Activated naive CD4-positive, alpha-beta T cell treated with anti-CD3 and anti-CD28 coated beads for 36 hours (primary cell): Measurements from ENCODE around the gene NRCAM. TPM values are rescaled to one million over a fixed set of nuclear protein-coding genes. Genes with fewer than 3 reads are reported as not detected.

Experiments
- CTCF ChIA-PET: fragments of 350-600 bp; sonication (Branson Sonifier 250); formaldehyde crosslinking; loops from one replicate; lab custom pipeline; 2021; ENCODE audit warnings: antibody characterized with exemption; lab: Charles Lee
- DNase-seq: peaks from one replicate; pipeline ENCODE4 v3.0.0-alpha.2; 2020
- H3K27ac Mint-ChIP-seq: one replicate; pipeline ENCODE4 v1.8.0; 2021; ENCODE audit warnings: mild to moderate bottlenecking, mixed read lengths
- H3K27me3 Mint-ChIP-seq: one replicate; pipeline ENCODE4 v1.8.0; 2021; ENCODE audit warnings: low read depth, mixed read lengths
- H3K36me3 Mint-ChIP-seq: one replicate; pipeline ENCODE4 v1.8.0; 2021; ENCODE audit warnings: low read depth, mixed read lengths
- H3K4me1 Mint-ChIP-seq: one replicate; pipeline ENCODE4 v1.8.0; 2021; ENCODE audit warnings: low read depth, mixed read lengths
- H3K4me3 Mint-ChIP-seq: one replicate; pipeline ENCODE4 v1.8.0; 2021; ENCODE audit warnings: mild to moderate bottlenecking, moderate library complexity, mixed read lengths
- H3K9me3 Mint-ChIP-seq: one replicate; pipeline ENCODE4 v1.8.0; 2021; ENCODE audit warnings: mixed read lengths
- intact Hi-C: fragments of 100-400 bp; cut with micrococcal nuclease; formaldehyde crosslinking; loops from one replicate; pipeline ENCODE4 v1.15.1; 2023
- total RNA-seq, 2 experiments: library from RNA; stranded (reverse); gene quantifications; one replicate each; pipeline ENCODE4 v1.2.3, GENCODE V29; 2021

Gene NRCAM
- total RNA-seq, 2 experiments from 2014 or later, result 0.81 to 1.0 TPM

DNA sequence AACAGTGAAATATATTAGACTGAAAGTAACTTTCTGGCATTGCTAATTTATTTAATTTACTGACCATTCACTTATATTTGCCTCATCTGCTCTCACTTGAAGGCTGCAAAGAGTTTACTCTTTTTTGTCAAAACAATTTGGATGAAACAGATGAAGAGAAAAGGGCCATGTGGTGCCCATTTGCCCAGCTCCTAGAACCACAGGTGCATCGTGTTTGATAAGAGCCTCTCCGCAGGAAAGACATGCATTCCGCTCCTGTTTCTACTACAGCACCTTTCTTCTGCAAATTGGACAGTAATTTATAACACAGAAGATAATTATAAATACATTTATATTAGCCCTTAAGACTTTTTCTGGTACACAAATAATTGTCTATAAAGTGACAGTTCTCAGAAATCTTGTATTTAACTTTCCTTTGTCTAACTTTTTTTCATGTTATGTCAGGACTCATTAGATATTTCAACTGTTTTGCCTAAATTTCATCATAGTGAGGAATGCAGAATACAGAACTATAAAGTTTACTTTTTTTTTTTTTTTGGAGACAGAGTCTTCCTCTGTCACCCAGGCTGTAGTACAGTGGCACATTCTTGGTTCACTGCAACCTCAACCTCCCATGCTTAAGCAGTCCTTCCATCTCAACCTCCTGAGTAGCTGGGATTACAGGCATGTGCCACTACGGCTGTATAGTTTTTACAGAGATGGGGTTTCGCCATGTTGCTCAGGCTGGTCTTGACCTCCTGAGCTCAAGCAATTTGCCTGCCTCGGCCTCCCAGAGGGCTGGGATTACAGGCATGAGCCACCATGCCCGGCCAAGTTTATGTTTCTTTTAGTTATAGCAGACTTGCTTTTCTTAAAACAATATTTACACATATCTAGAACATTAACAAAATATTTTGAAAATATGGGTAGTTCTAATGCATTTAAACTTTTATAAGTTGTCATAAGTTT lies 326.9 kb downstream of the NRCAM start:
- Mint-ChIP-seq H3K27ac (no peak overlapping the region), H3K27me3 (no peaks in the 10 kb centered on the region), H3K4me1 (no peaks in the 10 kb centered on the region), H3K36me3 (no peaks in the 10 kb centered on the region), H3K9me3 (no peaks in the 10 kb centered on the region), H3K4me3 (no peak overlapping the region)
- CTCF ChIA-PET, result no interaction called here
- intact Hi-C loops, result no loop called here
- no peak for DNase-seq

DNA sequence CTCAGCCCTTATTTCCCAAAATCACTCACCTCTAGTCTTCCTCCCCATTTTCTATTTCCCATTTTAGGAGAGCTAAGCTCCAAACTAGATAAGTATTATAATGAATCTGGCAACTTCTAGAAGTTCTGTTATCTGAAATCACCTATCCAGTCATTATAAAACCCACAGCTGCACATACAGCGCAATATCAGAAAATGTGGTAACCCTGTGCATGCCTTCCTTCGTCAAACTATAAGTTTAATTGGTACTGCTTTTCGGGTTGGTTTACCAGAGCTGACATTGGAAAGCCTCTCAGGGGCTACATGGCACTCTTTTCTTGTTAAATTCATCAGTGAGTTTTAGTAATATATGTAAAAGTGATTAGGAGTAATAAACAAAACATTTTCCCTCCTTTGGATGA lies 327.7 kb downstream of the NRCAM start:
- CTCF ChIA-PET, result interaction anchor here (1.3 kb wide), 1 partner anchor 17 kb away, joined by 5 read pairs; no protein-coding TSS in a partner anchor
- Mint-ChIP-seq H3K4me1 (no peaks in the 10 kb centered on the region), H3K4me3 (no peak overlapping the region), H3K9me3 (no peaks in the 10 kb centered on the region), H3K36me3 (no peaks in the 10 kb centered on the region), H3K27ac (no peak overlapping the region), H3K27me3 (no peaks in the 10 kb centered on the region)
- DNase-seq, result no peak
- intact Hi-C loops, result no loop called here

DNA sequence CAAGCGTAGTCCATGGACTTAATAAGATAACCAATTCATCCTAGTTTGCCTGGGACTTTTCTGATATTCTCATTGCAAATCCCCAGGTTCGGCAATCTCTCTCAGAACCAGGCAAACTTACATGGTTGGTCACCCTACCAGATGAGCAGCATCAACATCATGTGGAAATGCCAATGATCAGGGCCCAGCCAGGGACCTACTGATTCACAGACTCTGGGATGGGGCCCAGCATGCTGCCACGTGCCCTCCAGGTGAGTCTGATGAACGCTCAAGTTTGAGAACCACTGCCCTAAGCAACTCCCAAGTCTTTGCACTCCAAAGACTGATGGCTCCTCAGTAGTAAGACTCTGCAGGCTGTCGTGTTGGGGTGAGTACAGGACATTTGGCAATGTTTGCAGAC lies 328.8 kb downstream of the NRCAM start:
- intact Hi-C loops, result no loop called here
- no peaks in the 10 kb centered on the region for H3K36me3 Mint-ChIP-seq
- H3K27ac Mint-ChIP-seq, result no peak overlapping the region
- no peak for DNase-seq
- no peaks in the 10 kb centered on the region for H3K9me3 Mint-ChIP-seq
- CTCF ChIA-PET, result interaction anchor here (1.3 kb wide), 1 partner anchor 18 kb away, joined by 5 read pairs; no protein-coding TSS in a partner anchor
- H3K4me1 Mint-ChIP-seq, result no peaks in the 10 kb centered on the region
- no peak overlapping the region for H3K4me3 Mint-ChIP-seq
- no peaks in the 10 kb centered on the region for H3K27me3 Mint-ChIP-seq

DNA sequence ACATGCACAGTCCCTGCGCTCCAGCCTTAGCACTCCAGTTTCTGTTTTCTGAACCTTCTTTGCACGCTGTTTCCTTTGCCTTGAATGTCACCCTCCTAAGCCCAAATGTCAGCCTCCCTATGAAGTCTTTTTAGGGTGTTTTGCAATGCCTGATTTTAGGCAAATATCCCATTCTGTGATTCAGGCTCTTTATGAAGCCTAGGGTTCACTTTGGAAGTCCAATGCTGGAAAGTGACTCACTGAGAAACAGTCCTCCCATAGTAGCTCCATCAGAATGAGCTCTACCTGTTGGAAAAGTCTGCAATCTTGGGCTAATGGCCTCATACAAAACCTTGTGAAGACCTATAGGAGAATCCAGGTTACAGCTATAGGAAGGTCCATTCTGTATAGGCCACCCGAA lies 331.4 kb downstream of the NRCAM start:
- CTCF ChIA-PET, result no interaction called here
- H3K4me1 Mint-ChIP-seq, result no peaks in the 10 kb centered on the region
- H3K27ac Mint-ChIP-seq, result no peak overlapping the region
- no peak for DNase-seq
- intact Hi-C loops, result no loop called here
- no peaks in the 10 kb centered on the region for H3K27me3 Mint-ChIP-seq
- no peaks in the 10 kb centered on the region for H3K36me3 Mint-ChIP-seq
- H3K9me3 Mint-ChIP-seq, result no peaks in the 10 kb centered on the region
- H3K4me3 Mint-ChIP-seq, result no peak overlapping the region

DNA sequence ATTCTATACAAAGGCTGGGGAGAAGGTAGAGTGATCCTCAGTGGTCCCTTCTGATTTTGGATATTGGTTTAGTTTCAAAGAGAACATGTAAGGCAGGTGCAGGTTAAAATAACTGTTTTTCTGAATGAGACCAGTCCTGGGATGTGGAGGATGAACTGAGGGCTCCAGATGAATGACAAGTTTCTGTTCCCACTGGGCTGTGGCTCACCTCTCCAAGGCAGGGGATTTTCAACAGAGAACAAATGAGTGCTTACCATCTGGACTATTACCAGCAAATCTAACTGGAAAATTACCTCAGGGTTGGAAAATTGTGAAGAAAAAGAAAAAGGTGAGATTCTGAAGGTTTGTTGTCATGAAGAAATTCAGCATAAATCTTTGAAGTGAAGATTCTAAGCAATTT lies 334.1 kb downstream of the NRCAM start:
- Mint-ChIP-seq H3K4me1 (no peaks in the 10 kb centered on the region), H3K27ac (no peak overlapping the region), H3K27me3 (no peaks in the 10 kb centered on the region), H3K4me3 (no peak overlapping the region), H3K9me3 (no peaks in the 10 kb centered on the region), H3K36me3 (no peaks in the 10 kb centered on the region)
- no peak for DNase-seq
- intact Hi-C loops, result no loop called here
- CTCF ChIA-PET, result interaction anchor here (0.8 to 1.3 kb wide), 3 partner anchors 9 to 53 kb away, joined by 3 to 4 read pairs (median 4); no protein-coding TSS in a partner anchor

DNA sequence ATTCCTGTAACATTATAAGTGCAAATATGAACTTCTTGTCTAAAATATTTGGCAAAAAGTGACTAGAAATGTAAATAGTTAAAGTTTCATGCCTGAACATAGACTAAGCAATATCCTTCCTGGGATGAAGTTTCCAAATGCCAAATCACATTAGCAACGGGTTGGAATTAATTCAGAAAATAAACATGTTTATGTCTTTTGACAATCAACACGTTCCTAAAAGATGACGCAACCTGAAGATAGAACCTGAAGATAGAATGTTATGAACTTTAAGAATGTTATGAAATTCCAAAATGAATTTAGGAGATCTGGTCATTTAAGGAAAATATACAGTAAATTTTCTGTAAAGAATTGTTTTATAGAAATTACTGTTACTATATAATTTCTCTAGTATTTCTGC lies 335.3 kb downstream of the NRCAM start:
- no peaks in the 10 kb centered on the region for H3K27me3 Mint-ChIP-seq
- intact Hi-C loops, result no loop called here
- no peaks in the 10 kb centered on the region for H3K9me3 Mint-ChIP-seq
- CTCF ChIA-PET, result interaction anchor here (0.7 to 1.9 kb wide), 2 partner anchors 14 to 218 kb away, joined by 4 to 5 read pairs; no protein-coding TSS in a partner anchor
- H3K4me1 Mint-ChIP-seq, result no peaks in the 10 kb centered on the region
- no peak overlapping the region for H3K27ac Mint-ChIP-seq
- no peak overlapping the region for H3K4me3 Mint-ChIP-seq
- no peak for DNase-seq
- H3K36me3 Mint-ChIP-seq, result no peaks in the 10 kb centered on the region

DNA sequence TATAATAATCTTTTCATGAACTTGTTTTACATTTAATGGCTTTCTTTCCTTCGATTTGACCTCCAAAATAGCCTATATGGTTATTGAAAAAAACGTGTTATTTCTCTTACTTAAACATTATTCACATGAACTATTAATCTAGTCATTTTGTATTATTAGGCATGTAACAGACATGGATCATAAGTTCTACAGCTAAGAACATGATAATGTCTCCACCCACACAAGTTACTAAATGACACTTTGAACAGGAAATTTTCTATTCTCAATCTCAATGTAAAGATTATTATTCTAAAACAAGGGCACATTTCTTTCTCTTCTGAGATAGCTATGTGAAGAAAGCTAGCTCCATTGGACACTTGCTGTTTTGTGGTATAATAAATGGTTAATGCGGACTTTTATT lies 336.0 kb downstream of the NRCAM start:
- no peaks in the 10 kb centered on the region for H3K27me3 Mint-ChIP-seq
- CTCF ChIA-PET, result interaction anchor here (1.0 to 1.9 kb wide), 2 partner anchors 13 to 25 kb away, joined by 3 to 5 read pairs; no protein-coding TSS in a partner anchor

DNA sequence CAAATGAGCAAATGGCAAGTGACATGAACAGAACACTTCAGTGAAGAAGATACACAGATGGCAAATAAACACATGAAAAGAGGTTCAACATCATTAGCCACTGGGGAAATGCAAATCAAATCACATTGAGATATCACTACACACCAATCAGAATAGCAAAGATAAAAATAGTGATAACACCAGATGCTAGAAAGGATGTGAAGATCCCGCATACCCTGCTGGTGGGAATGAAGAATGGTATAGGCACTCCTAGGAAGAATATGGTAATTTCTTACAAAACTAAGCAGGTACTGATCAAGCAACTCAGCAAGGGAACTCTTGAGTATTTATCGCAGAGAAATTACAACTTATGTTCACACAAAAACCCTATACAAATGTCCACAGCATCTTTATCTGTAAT lies 337.3 kb downstream of the NRCAM start:
- Mint-ChIP-seq H3K4me3 (no peak overlapping the region), H3K4me1 (no peaks in the 10 kb centered on the region), H3K9me3 (no peaks in the 10 kb centered on the region), H3K36me3 (no peaks in the 10 kb centered on the region), H3K27ac (no peak overlapping the region), H3K27me3 (peaks cover 3% of the 10 kb centered on the region)
- DNase-seq, result no peak
- CTCF ChIA-PET, result interaction anchor here (0.7 to 1.3 kb wide), 2 partner anchors 377 to 555 kb away, joined by 4 read pairs; partner anchors contain the start of genes COG5 and DUS4L
- intact Hi-C loops, result no loop called here

More for the DNA sequence above, 336.0 kb downstream of the NRCAM start:
- intact Hi-C loops, result no loop called here
- Mint-ChIP-seq H3K36me3 (no peaks in the 10 kb centered on the region), H3K9me3 (no peaks in the 10 kb centered on the region), H3K4me1 (no peaks in the 10 kb centered on the region), H3K27ac (no peak overlapping the region), H3K4me3 (no peak overlapping the region)
- no peak for DNase-seq

DNA sequence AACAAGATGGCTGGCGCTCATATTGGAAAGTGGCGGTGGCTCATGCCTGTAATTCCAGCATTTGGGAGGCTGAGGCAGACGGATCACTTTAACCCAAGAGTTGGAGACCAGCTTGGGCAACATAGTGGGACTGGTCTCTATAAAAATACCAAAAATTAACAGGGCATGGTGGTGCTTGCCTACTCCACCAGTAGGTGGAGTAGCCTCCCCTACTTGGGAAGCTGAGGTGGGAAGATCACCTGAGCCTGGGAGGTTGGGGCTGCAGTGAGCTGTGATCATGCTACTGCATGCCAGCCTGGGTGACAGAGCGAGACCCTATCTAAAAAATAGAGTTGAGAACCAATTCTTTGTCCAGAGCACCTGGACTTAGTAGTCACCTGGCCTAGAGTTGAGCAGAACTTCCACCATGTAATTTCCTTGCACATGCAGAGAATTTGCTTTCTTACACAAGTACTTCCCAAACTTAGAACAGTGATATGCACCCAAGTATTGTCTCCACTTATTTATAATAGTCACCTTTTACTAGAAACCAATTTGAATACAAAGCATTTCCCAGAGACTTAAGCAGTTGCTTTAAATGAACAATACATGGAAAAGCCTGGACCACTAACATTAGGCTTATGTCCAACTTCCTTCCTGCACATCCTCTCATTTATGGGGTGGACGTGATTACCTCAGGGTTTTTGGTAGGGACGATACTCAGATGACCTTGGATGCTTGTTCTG lies 342.0 kb downstream of the NRCAM start:
- no peak overlapping the region for H3K4me3 Mint-ChIP-seq
- H3K27me3 Mint-ChIP-seq, result peaks cover 3% of the 10 kb centered on the region
- no peak overlapping the region for H3K27ac Mint-ChIP-seq
- intact Hi-C loops, result loop anchor here (1.0 kb wide), 1 partner anchor 32 kb away; no protein-coding TSS in a partner anchor
- no peaks in the 10 kb centered on the region for H3K9me3 Mint-ChIP-seq
- CTCF ChIA-PET, result interaction anchor here (0.7 to 6.6 kb wide), 5 partner anchors 10 to 234 kb away, joined by 3 to 61 read pairs (median 7); no protein-coding TSS in a partner anchor
- no peaks in the 10 kb centered on the region for H3K36me3 Mint-ChIP-seq
- peak; percentile 27 for DNase-seq
- H3K4me1 Mint-ChIP-seq, result no peaks in the 10 kb centered on the region

DNA sequence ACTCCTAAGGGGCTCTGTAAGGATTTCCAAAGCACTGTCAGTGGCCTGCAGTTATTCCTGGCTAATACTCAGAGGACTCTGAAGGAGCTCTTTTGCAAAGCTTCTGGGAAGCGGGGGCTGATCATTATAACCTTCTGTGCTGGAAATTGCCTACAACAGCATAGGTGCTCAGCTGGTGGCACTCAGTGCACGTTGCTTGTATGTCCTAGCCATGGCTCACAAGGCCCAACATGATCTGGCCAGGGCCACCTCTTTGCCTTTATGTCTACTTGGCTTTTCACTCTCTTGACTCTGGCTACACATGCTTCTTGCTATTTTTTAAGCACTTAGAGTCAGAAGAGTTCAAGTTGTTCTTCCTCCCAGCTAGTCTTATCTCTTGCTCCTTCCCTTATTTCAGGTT lies 343.6 kb downstream of the NRCAM start:
- Mint-ChIP-seq H3K4me1 (no peaks in the 10 kb centered on the region), H3K4me3 (no peak overlapping the region), H3K36me3 (no peaks in the 10 kb centered on the region), H3K27ac (no peak overlapping the region), H3K9me3 (no peaks in the 10 kb centered on the region), H3K27me3 (peaks cover 3% of the 10 kb centered on the region)
- CTCF ChIA-PET, result interaction anchor here (1.2 to 6.6 kb wide), 3 partner anchors 10 to 33 kb away, joined by 3 to 61 read pairs (median 13); no protein-coding TSS in a partner anchor
- DNase-seq, result no peak
- intact Hi-C loops, result no loop called here

DNA sequence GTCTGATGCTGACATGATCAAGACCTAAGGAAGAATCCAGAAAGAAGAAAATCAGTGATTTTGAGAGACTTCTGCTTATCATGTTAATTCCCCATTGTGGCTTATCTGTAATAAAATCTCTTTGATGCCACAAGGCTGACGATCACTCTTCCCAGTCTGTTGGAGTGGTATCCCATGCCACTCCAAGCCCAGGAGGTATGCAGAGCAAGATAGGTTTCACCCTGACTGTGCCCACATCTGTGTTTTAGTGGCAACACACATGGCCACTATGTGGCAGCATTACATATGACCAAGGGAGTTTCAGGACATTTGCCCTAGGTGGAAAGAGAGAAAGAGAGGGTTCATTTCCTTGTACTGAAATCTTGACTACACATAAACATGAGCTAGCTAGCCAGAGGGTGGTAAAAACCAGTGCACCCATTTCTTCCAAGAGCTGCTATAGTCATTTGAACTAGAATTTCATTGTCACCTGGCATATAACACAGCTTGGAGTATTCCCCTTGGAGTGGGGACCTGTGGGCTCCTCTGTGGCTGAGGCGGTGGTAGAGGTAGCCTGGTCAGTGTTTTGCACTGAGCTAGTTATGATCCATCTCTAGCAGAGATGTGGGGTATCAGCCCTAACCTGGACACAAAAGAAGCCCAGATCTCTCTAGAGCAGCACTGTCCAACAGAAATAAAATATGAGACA lies 346.9 kb downstream of the NRCAM start:
- Mint-ChIP-seq H3K4me1 (no peaks in the 10 kb centered on the region), H3K36me3 (no peaks in the 10 kb centered on the region), H3K27me3 (no peaks in the 10 kb centered on the region), H3K9me3 (no peaks in the 10 kb centered on the region), H3K27ac (no peak overlapping the region), H3K4me3 (no peak overlapping the region)
- CTCF ChIA-PET, result interaction anchor here (0.8 to 6.6 kb wide), 5 partner anchors 9 to 147 kb away, joined by 3 to 61 read pairs (median 3); no protein-coding TSS in a partner anchor
- intact Hi-C loops, result loop anchor here (1.0 to 5.0 kb wide), 2 partner anchors 37 to 388 kb away; no protein-coding TSS in a partner anchor
- peak; percentile 45 for DNase-seq
